ENCODE data around the gene PDE8A. TPM values are rescaled to one million over a fixed set of nuclear protein-coding genes. Genes with fewer than 3 reads are reported as not detected.

PDE8A gene
- total RNA-seq, 4 donors from 2014 or later: 69.0 to 109 (median 89.5) TPM

DNA sequence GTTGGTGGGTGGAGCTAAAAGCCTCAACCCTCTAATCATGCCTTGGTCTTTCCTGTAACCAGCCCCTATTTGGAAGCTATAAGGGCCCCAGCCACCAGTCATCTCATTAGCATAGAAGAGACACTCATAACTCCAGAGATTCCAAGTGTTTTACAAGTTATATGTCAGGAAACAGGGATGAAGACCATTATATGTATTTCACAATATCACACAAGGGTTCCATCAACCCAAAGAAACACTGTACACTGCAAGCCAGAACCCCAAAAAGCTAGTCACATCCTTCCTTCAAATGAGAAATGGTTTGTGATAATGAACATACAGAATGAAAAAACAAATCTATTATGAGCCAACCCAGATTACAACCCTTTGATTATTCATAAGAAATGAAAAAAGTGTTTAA is 175.7 kb downstream of the PDE8A start:
- Histone ChIP-seq H3K27me3 (no peaks in the 10 kb centered on the region), H3K27ac (no peak overlapping the region), H3K36me3 (no peaks in the 10 kb centered on the region), H3K4me1 (no peaks in the 10 kb centered on the region), H3K4me3 (no peak overlapping the region), H3K9me3 (no peaks in the 10 kb centered on the region)
- DNase-seq: no peak
- TF ChIP-seq POLR2A (IDR thresholded peaks at IDR 0.05): no peak
- TF ChIP-seq, protein P1, sequence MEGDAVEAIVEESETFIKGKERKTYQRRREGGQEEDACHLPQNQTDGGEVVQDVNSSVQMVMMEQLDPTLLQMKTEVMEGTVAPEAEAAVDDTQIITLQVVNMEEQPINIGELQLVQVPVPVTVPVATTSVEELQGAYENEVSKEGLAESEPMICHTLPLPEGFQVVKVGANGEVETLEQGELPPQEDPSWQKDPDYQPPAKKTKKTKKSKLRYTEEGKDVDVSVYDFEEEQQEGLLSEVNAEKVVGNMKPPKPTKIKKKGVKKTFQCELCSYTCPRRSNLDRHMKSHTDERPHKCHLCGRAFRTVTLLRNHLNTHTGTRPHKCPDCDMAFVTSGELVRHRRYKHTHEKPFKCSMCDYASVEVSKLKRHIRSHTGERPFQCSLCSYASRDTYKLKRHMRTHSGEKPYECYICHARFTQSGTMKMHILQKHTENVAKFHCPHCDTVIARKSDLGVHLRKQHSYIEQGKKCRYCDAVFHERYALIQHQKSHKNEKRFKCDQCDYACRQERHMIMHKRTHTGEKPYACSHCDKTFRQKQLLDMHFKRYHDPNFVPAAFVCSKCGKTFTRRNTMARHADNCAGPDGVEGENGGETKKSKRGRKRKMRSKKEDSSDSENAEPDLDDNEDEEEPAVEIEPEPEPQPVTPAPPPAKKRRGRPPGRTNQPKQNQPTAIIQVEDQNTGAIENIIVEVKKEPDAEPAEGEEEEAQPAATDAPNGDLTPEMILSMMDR (IDR thresholded peaks at IDR 0.05): no peak

DNA sequence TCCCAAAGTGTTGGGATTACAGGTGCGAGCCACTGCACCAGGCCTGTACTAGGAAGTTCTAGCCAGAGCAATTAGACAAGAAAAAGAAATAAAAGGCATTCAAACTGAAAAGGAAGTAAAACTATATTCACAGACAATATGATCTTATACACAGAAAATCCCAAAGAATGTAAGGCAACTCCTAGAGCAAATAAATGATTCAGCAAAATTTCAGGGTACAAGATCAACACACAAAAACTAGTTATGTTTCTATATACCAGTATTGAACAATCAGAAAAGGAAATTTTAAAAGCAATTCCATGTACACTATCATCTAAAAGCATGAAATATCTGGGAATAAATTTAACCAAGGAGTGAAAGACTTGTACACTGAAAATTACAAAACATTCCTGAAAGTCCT is 180.6 kb downstream of the PDE8A start:
- TF ChIP-seq, protein P1 (IDR thresholded peaks at IDR 0.05): no peak
- no peak for TF ChIP-seq POLR2A (IDR thresholded peaks at IDR 0.05)
- Histone ChIP-seq H3K4me1 (no peaks in the 10 kb centered on the region), H3K4me3 (no peak overlapping the region), H3K27ac (no peak overlapping the region), H3K36me3 (no peaks in the 10 kb centered on the region), H3K27me3 (no peaks in the 10 kb centered on the region), H3K9me3 (peaks cover 0 to 7% (median 0%) of the 10 kb centered on the region in 4 donors)
- DNase-seq: no peak

DNA sequence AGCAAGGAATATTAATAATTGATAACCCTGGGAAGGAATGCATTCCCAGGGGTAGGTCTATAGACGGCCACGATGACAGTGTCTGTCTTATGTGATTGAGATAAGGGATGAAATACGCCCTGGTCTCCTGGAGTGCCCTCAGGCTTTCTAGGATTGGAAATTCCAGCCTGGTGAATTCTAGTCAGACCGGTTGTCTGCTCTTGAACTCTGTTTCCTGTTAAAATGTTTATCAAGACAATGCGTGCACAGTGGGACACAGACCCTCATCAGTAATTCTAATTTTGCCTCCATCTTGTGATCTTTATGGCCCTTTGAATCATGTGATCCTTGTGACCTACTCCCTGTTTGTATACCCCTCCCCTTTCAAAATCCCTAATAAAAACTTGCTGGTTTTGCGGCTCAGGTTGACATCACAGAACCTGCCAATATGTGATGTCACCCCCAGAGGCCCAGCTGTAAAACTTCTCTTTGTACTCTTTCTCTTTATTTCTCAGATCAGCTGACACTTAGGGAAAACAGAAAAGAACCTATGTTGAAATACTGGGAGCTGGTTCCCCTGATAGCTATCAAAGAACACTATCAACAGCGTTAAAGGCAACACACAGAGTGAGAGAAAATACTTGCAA is 183.3 kb downstream of the PDE8A start:
- DNase-seq: no peak
- no peaks in the 10 kb centered on the region for H3K27me3 ChIP-seq
- no peaks in the 10 kb centered on the region for H3K36me3 ChIP-seq
- no peak overlapping the region for H3K27ac ChIP-seq
- H3K4me1 ChIP-seq: no peaks in the 10 kb centered on the region
- no peak for TF ChIP-seq POLR2A (IDR thresholded peaks at IDR 0.05)
- TF ChIP-seq, protein P1 (IDR thresholded peaks at IDR 0.05): no peak
- H3K9me3 ChIP-seq: peaks cover 0 to 7% (median 0%) of the 10 kb centered on the region in 4 donors
- H3K4me3 ChIP-seq: no peak overlapping the region

DNA sequence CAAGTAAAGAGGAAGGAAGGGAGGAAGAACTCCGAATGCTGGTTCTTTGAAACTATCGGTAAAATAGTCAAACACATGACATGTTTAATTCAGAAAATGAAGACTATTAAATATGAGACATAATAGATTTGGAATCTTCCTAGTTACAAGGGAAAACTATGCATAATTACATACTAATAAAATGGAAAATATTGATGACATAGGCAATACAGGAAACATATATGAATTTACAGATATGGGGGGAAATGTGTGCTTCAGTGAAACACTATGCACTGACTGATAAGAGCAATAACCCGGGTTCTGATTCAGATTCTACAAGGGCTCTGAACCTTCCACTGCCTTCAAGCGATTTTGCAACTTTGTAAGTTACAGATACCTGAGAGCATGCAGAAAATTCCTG is 185.9 kb downstream of the PDE8A start:
- TF ChIP-seq, protein P1 (IDR thresholded peaks at IDR 0.05): no peak
- TF ChIP-seq POLR2A (IDR thresholded peaks at IDR 0.05): no peak
- Histone ChIP-seq H3K9me3 (peaks cover 0 to 25% (median 4%) of the 10 kb centered on the region in 4 donors), H3K27me3 (no peaks in the 10 kb centered on the region), H3K4me1 (no peaks in the 10 kb centered on the region), H3K4me3 (no peak overlapping the region), H3K27ac (no peak overlapping the region), H3K36me3 (no peaks in the 10 kb centered on the region)
- no peak for DNase-seq

DNA sequence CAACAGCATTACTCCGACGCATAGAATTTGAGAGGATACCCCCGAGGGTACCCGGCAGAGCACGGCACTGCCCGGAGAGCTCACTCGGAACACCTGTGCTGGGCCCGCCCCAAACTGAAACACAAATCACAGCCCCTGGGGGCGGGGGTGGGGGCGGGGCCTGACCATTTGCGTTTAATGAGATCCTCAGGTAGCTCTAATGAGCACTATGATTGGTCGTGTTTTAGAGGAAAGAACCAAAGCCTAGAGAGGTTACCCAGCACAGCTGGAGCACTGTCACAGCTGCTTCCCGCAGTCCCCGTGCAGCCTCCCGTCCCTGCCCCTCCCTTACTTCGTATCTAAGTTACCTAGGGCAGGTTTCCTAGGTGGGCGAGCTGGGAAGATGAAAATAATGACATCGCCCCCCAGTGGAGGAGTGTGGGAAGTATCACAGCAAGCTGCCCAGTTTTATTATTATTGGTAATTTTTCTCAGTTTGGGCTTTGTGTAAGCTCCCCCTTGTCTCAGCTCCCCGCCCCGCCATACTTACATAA is 187.1 kb downstream of the PDE8A start:
- Histone ChIP-seq H3K27me3 (no peaks in the 10 kb centered on the region), H3K4me3 (peak overlapping the region in 2 of 4 donors; percentile 31 to 42), H3K9me3 (peaks cover 0 to 20% (median 5%) of the 10 kb centered on the region in 4 donors), H3K27ac (no peak overlapping the region), H3K4me1 (no peaks in the 10 kb centered on the region), H3K36me3 (no peaks in the 10 kb centered on the region)
- peak; percentile 31 to 70 (median 70) for DNase-seq
- TF ChIP-seq, protein P1 (IDR thresholded peaks at IDR 0.05): peak in 4 of 6 experiments; percentile 27 to 51 (median 35)
- TF ChIP-seq POLR2A (IDR thresholded peaks at IDR 0.05): no peak
